ENCODE data around the gene RBM26. TPM values are rescaled to one million over a fixed set of nuclear protein-coding genes. Genes with fewer than 3 reads are reported as not detected.
"Not testable (repeated sequence)": the region's sequence is repeated elsewhere in the genome, so short reads cannot be mapped to it uniquely, and the experiment has no call there.

The RBM26 gene
- total and polyA plus RNA-seq, 2 donors, result 26.8 to 52.0 TPM

DNA sequence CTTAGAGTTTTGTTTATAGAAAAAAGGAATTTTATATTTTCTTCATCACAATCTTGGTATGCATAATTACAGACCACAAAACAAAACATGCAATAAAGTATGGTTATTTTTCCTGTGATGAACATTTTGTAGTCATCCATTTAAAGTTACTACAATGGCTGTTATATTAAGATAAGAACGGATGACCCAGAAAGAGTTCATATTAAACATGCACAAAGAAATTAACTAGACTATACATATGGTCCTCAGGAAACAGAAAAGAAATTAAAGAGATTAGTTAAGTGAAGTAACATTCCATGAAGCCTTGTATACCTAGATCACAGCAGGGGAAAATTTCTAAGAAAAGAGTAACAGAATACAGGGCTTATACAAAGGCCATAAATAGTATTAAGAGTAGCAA is 36.8 kb downstream of the RBM26 start:
- Histone ChIP-seq H3K4me3 (ENCODE audit: low read length in 2 of 2) (no peak overlapping the region), H3K36me3 (ENCODE audit: control insufficient read depth in 2 of 2, insufficient read depth in 2 of 2, low read length in 1 of 2) (peaks cover 32 to 63% of the 10 kb centered on the region in 2 donors), H3K9me3 (ENCODE audit: control insufficient read depth in 2 of 2, insufficient read depth in 1 of 2, low read length in 1 of 2) (no peaks in the 10 kb centered on the region), H3K27ac (ENCODE audit: low read depth in 1 of 2, low read length in 1 of 2) (no peak overlapping the region), H3K4me1 (ENCODE audit: control insufficient read depth in 2 of 2, insufficient read depth in 2 of 2, low read length in 2 of 2) (no peaks in the 10 kb centered on the region), H3K27me3 (ENCODE audit: control insufficient read depth in 2 of 2, insufficient read depth in 1 of 2, low read length in 1 of 2) (no peaks in the 10 kb centered on the region)
- WGBS, result 99% methylated on average over 1 of the region's 1 CpG
- DNase-seq (ENCODE audit: low read depth in 6 of 9, low spot score in 9 of 9), result no peak

DNA sequence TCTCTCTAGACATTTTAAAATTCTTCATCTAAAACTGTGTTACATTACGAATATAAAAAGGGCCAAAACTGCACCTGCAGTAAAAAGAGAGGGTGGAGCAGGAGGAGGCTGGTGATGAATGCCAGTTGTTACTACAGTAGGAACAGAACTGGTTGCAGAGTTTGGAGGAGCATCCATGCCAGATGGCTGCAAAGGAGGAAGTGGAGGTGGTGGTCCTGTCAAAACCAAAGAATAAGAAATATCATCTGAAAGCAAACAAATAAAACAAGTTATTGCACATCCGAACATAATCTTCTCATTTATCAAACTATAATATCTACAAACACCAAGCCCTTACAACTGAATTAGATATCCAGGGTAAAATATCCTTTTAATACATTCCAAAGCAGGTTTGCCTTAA is 40.1 kb downstream of the RBM26 start:
- no peaks in the 10 kb centered on the region for H3K4me1 ChIP-seq (ENCODE audit: control insufficient read depth in 2 of 2, insufficient read depth in 2 of 2, low read length in 2 of 2)
- no peak overlapping the region for H3K4me3 ChIP-seq (ENCODE audit: low read length in 2 of 2)
- H3K9me3 ChIP-seq (ENCODE audit: control insufficient read depth in 2 of 2, insufficient read depth in 1 of 2, low read length in 1 of 2), result no peaks in the 10 kb centered on the region
- no peak overlapping the region for H3K27ac ChIP-seq (ENCODE audit: low read depth in 1 of 2, low read length in 1 of 2)
- peaks cover 28 to 71% of the 10 kb centered on the region in 2 donors for H3K36me3 ChIP-seq (ENCODE audit: control insufficient read depth in 2 of 2, insufficient read depth in 2 of 2, low read length in 1 of 2)
- DNase-seq (ENCODE audit: low read depth in 6 of 9, low spot score in 9 of 9), result no peak
- 94% methylated on average over 2 of the region's 2 CpGs for WGBS
- no peaks in the 10 kb centered on the region for H3K27me3 ChIP-seq (ENCODE audit: control insufficient read depth in 2 of 2, insufficient read depth in 1 of 2, low read length in 1 of 2)

GRCh38 chr13:79361299-79361698 is 44.8 kb downstream of the RBM26 start:
- WGBS, result 97% methylated on average over 3 of the region's 3 CpGs

GRCh38 chr13:79360095-79360494 is 46.0 kb downstream of the RBM26 start:
- WGBS, result 79% methylated on average over 1 of the region's 1 CpG
- DNase-seq (ENCODE audit: low read depth in 6 of 9, low spot score in 9 of 9), result no peak
- Histone ChIP-seq H3K27ac (ENCODE audit: low read depth in 1 of 2, low read length in 1 of 2) (no peak overlapping the region), H3K9me3 (ENCODE audit: control insufficient read depth in 2 of 2, insufficient read depth in 1 of 2, low read length in 1 of 2) (no peaks in the 10 kb centered on the region), H3K4me1 (ENCODE audit: control insufficient read depth in 2 of 2, insufficient read depth in 2 of 2, low read length in 2 of 2) (no peaks in the 10 kb centered on the region), H3K36me3 (ENCODE audit: control insufficient read depth in 2 of 2, insufficient read depth in 2 of 2, low read length in 1 of 2) (peaks cover 2 to 68% of the 10 kb centered on the region in 2 donors), H3K4me3 (ENCODE audit: low read length in 2 of 2) (no peak overlapping the region), H3K27me3 (ENCODE audit: control insufficient read depth in 2 of 2, insufficient read depth in 1 of 2, low read length in 1 of 2) (no peaks in the 10 kb centered on the region)

More at GRCh38 chr13:79361299-79361698, 44.8 kb downstream of the RBM26 start:
- Histone ChIP-seq H3K27me3 (ENCODE audit: control insufficient read depth in 2 of 2, insufficient read depth in 1 of 2, low read length in 1 of 2) (no peaks in the 10 kb centered on the region), H3K4me1 (ENCODE audit: control insufficient read depth in 2 of 2, insufficient read depth in 2 of 2, low read length in 2 of 2) (no peaks in the 10 kb centered on the region), H3K9me3 (ENCODE audit: control insufficient read depth in 2 of 2, insufficient read depth in 1 of 2, low read length in 1 of 2) (no peaks in the 10 kb centered on the region), H3K4me3 (ENCODE audit: low read length in 2 of 2) (no peak overlapping the region), H3K27ac (ENCODE audit: low read depth in 1 of 2, low read length in 1 of 2) (no peak overlapping the region), H3K36me3 (ENCODE audit: control insufficient read depth in 2 of 2, insufficient read depth in 2 of 2, low read length in 1 of 2) (peaks cover 11 to 68% of the 10 kb centered on the region in 2 donors)
- DNase-seq (ENCODE audit: low read depth in 6 of 9, low spot score in 9 of 9), result no peak

DNA sequence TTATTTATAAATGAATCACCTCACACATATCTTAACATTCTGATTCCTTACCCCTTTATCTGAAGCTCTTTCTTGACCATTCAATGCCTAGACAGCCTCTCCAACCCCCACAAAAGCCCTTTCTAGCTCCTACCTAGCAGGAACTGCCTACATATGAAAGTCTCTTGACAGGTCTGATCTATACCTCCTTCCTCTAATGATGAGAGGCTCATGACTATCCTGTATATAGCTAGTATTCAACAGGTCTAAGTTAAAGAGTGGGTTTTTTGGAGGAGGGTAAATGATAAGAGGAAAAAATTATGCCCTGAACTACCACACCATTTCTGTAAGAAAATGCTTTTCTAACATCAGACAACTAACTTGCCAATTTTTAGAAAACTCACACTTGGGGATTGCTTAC is 47.0 kb downstream of the RBM26 start:
- peaks cover 4 to 72% of the 10 kb centered on the region in 2 donors for H3K36me3 ChIP-seq (ENCODE audit: control insufficient read depth in 2 of 2, insufficient read depth in 2 of 2, low read length in 1 of 2)

GRCh38 chr13:79354285-79354684 is 51.8 kb downstream of the RBM26 start:
- Histone ChIP-seq H3K36me3 (ENCODE audit: control insufficient read depth in 2 of 2, insufficient read depth in 2 of 2, low read length in 1 of 2) (peaks cover 4 to 70% of the 10 kb centered on the region in 2 donors), H3K4me1 (ENCODE audit: control insufficient read depth in 2 of 2, insufficient read depth in 2 of 2, low read length in 2 of 2) (no peaks in the 10 kb centered on the region), H3K27me3 (ENCODE audit: control insufficient read depth in 2 of 2, insufficient read depth in 1 of 2, low read length in 1 of 2) (no peaks in the 10 kb centered on the region), H3K4me3 (ENCODE audit: low read length in 2 of 2) (no peak overlapping the region), H3K27ac (ENCODE audit: low read depth in 1 of 2, low read length in 1 of 2) (no peak overlapping the region), H3K9me3 (ENCODE audit: control insufficient read depth in 2 of 2, insufficient read depth in 1 of 2, low read length in 1 of 2) (no peaks in the 10 kb centered on the region)
- over 99% methylated on average over 3 of the region's 3 CpGs for WGBS
- no peak for DNase-seq (ENCODE audit: low read depth in 6 of 9, low spot score in 9 of 9)

More for the DNA sequence above, 47.0 kb downstream of the RBM26 start:
- no peak for DNase-seq (ENCODE audit: low read depth in 6 of 9, low spot score in 9 of 9)
- Histone ChIP-seq H3K4me3 (ENCODE audit: low read length in 2 of 2) (no peak overlapping the region), H3K4me1 (ENCODE audit: control insufficient read depth in 2 of 2, insufficient read depth in 2 of 2, low read length in 2 of 2) (no peaks in the 10 kb centered on the region), H3K27me3 (ENCODE audit: control insufficient read depth in 2 of 2, insufficient read depth in 1 of 2, low read length in 1 of 2) (no peaks in the 10 kb centered on the region), H3K27ac (ENCODE audit: low read depth in 1 of 2, low read length in 1 of 2) (no peak overlapping the region), H3K9me3 (ENCODE audit: control insufficient read depth in 2 of 2, insufficient read depth in 1 of 2, low read length in 1 of 2) (no peaks in the 10 kb centered on the region)

- DNase-seq (ENCODE audit: low read depth in 6 of 9, low spot score in 9 of 9), result no peak
- H3K4me1 ChIP-seq (ENCODE audit: control insufficient read depth in 2 of 2, insufficient read depth in 2 of 2, low read length in 2 of 2), result no peaks in the 10 kb centered on the region
- no peaks in the 10 kb centered on the region for H3K9me3 ChIP-seq (ENCODE audit: control insufficient read depth in 2 of 2, insufficient read depth in 1 of 2, low read length in 1 of 2)
- WGBS, result 76% methylated on average over 2 of the region's 2 CpGs
- H3K27ac ChIP-seq (ENCODE audit: low read depth in 1 of 2, low read length in 1 of 2), result no peak overlapping the region
- no peak overlapping the region for H3K4me3 ChIP-seq (ENCODE audit: low read length in 2 of 2)
- H3K27me3 ChIP-seq (ENCODE audit: control insufficient read depth in 2 of 2, insufficient read depth in 1 of 2, low read length in 1 of 2), result no peaks in the 10 kb centered on the region
- H3K36me3 ChIP-seq (ENCODE audit: control insufficient read depth in 2 of 2, insufficient read depth in 2 of 2, low read length in 1 of 2), result peaks cover 4 to 65% of the 10 kb centered on the region in 2 donors
Observed at GRCh38 chr13:79353693-79354092, 52.4 kb downstream of the RBM26 start.

GRCh38 chr13:79352107-79352506 is 53.9 kb downstream of the RBM26 start:
- Histone ChIP-seq H3K36me3 (ENCODE audit: control insufficient read depth in 2 of 2, insufficient read depth in 2 of 2, low read length in 1 of 2) (peaks cover 4 to 55% of the 10 kb centered on the region in 2 donors), H3K27ac (ENCODE audit: low read depth in 1 of 2, low read length in 1 of 2) (no peak overlapping the region)

GRCh38 chr13:79349608-79350007 is 56.4 kb downstream of the RBM26 start:
- H3K9me3 ChIP-seq (ENCODE audit: control insufficient read depth in 2 of 2, insufficient read depth in 1 of 2, low read length in 1 of 2); H3K4me1 ChIP-seq (ENCODE audit: control insufficient read depth in 2 of 2, insufficient read depth in 2 of 2, low read length in 2 of 2); H3K4me3 ChIP-seq (ENCODE audit: low read length in 2 of 2); H3K27ac ChIP-seq (ENCODE audit: low read depth in 1 of 2, low read length in 1 of 2); H3K27me3 ChIP-seq (ENCODE audit: control insufficient read depth in 2 of 2, insufficient read depth in 1 of 2, low read length in 1 of 2); DNase-seq (ENCODE audit: low read depth in 6 of 9, low spot score in 9 of 9): not testable (repeated sequence)
- H3K36me3 ChIP-seq (ENCODE audit: control insufficient read depth in 2 of 2, insufficient read depth in 2 of 2, low read length in 1 of 2), result peaks cover 4 to 43% of the 10 kb centered on the region in 2 donors
- 93% methylated on average over 10 of the region's 10 CpGs for WGBS

More at GRCh38 chr13:79352107-79352506, 53.9 kb downstream of the RBM26 start:
- no peak for DNase-seq (ENCODE audit: low read depth in 6 of 9, low spot score in 9 of 9)
- Histone ChIP-seq H3K27me3 (ENCODE audit: control insufficient read depth in 2 of 2, insufficient read depth in 1 of 2, low read length in 1 of 2) (no peaks in the 10 kb centered on the region), H3K4me3 (ENCODE audit: low read length in 2 of 2) (no peak overlapping the region), H3K4me1 (ENCODE audit: control insufficient read depth in 2 of 2, insufficient read depth in 2 of 2, low read length in 2 of 2) (no peaks in the 10 kb centered on the region), H3K9me3 (ENCODE audit: control insufficient read depth in 2 of 2, insufficient read depth in 1 of 2, low read length in 1 of 2) (no peaks in the 10 kb centered on the region)

DNA sequence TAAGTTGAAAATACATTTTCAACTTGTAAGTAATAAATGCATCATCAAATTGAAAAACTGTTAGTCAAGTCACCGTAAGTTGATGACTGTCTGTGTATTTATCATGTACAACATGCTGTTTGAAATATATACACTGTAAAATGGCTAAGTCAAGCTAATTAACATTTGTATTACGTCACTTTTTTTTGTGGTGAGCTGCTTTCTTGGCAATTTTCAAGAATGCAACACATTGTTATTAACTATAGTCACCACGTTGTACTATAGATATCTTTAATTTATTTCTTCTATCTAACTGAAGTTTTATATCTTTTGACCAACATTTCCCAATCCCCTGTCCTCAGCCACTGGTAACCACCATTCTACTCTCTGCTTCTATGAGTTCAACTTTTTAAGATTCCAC is 57.0 kb downstream of the RBM26 start:
- Histone ChIP-seq H3K36me3 (ENCODE audit: control insufficient read depth in 2 of 2, insufficient read depth in 2 of 2, low read length in 1 of 2) (peaks cover 0 to 43% of the 10 kb centered on the region in 2 donors), H3K4me3 (ENCODE audit: low read length in 2 of 2) (no peak overlapping the region), H3K9me3 (ENCODE audit: control insufficient read depth in 2 of 2, insufficient read depth in 1 of 2, low read length in 1 of 2) (no peaks in the 10 kb centered on the region), H3K27me3 (ENCODE audit: control insufficient read depth in 2 of 2, insufficient read depth in 1 of 2, low read length in 1 of 2) (no peaks in the 10 kb centered on the region), H3K4me1 (ENCODE audit: control insufficient read depth in 2 of 2, insufficient read depth in 2 of 2, low read length in 2 of 2) (no peaks in the 10 kb centered on the region), H3K27ac (ENCODE audit: low read depth in 1 of 2, low read length in 1 of 2) (no peak overlapping the region)
- WGBS, result over 99% methylated on average over 3 of the region's 3 CpGs
- DNase-seq (ENCODE audit: low read depth in 6 of 9, low spot score in 9 of 9), result no peak

Data from thymus (tissue), 11 donors.